OCI-LY7 (cell line): ENCODE measurements around the gene ZNF143.

ENCODE experiments used
- EZH2phosphoT487 ChIP-seq: fragments of 200-600 bp; sonication (generic); IDR thresholded peaks from 2 replicates; pipeline ENCODE4 v1.6.1; 2018; ENCODE audit warnings: low read depth, borderline replicate concordance, mild to moderate bottlenecking, mixed run types, antibody characterized with exemption, low read length, moderate library complexity, mixed read lengths
- TF ChIP-seq, protein P1 (sequence below): fragments of 200-600 bp; sonication (generic); conservative IDR thresholded peaks from 2 replicates; pipeline ENCODE4 v1.5.1; 2014; ENCODE audit warnings: mild to moderate bottlenecking, antibody characterized with exemption, low read length, moderate library complexity, mixed read lengths

DNA sequence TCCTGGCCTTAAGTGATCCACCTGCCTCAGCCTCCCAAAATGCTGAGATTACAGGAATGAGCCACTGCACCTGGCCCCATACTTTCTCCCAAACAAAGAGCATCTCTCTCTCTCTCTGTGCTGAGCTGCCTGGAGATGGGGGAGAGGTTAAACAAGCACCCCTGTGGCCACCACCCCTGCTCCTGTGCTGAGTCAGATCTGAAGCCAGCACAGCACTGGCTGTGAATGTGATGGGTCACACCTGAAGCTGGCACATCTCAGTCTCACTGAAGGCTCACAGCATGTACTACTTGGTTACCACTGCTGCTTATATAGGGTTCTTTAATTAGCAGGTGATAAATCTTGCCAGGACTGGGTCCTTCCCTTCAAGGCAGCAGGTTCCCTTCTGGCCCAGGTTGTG, 101.9 kb downstream of the ZNF143 start:
- TF ChIP-seq, protein P1, sequence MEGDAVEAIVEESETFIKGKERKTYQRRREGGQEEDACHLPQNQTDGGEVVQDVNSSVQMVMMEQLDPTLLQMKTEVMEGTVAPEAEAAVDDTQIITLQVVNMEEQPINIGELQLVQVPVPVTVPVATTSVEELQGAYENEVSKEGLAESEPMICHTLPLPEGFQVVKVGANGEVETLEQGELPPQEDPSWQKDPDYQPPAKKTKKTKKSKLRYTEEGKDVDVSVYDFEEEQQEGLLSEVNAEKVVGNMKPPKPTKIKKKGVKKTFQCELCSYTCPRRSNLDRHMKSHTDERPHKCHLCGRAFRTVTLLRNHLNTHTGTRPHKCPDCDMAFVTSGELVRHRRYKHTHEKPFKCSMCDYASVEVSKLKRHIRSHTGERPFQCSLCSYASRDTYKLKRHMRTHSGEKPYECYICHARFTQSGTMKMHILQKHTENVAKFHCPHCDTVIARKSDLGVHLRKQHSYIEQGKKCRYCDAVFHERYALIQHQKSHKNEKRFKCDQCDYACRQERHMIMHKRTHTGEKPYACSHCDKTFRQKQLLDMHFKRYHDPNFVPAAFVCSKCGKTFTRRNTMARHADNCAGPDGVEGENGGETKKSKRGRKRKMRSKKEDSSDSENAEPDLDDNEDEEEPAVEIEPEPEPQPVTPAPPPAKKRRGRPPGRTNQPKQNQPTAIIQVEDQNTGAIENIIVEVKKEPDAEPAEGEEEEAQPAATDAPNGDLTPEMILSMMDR = no peak
- no peak for TF ChIP-seq EZH2phosphoT487
